GM21576 (cell line): ENCODE results near the gene ROBO1.

ENCODE experiments used
- ATAC-seq: cut with Tn5 transposase; IDR thresholded peaks from one replicate; pipeline ENCODE4 v1.9.1; 2021; ENCODE audit warnings: mild to moderate bottlenecking, moderate library complexity; ENCODE audit not compliant: unreplicated experiment

The ROBO1 gene

GRCh38 chr3:78993375-78993774 is 774.4 kb downstream of the ROBO1 start:
- ATAC-seq: no peak

GRCh38 chr3:78992830-78993229 is 775.0 kb downstream of the ROBO1 start:
- ATAC-seq: no peak

GRCh38 chr3:78992400-78992799 is 775.4 kb downstream of the ROBO1 start:
- ATAC-seq: no peak

GRCh38 chr3:78991656-78992055 is 776.1 kb downstream of the ROBO1 start:
- no peak for ATAC-seq

GRCh38 chr3:78990156-78990555 is 777.6 kb downstream of the ROBO1 start:
- ATAC-seq: no peak

GRCh38 chr3:78988324-78988723 is 779.5 kb downstream of the ROBO1 start:
- no peak for ATAC-seq

- ATAC-seq: no peak
Observed at GRCh38 chr3:78986416-78987101, 781.2 kb downstream of the ROBO1 start.

- ATAC-seq: no peak
Observed at GRCh38 chr3:78985981-78986380, 781.8 kb downstream of the ROBO1 start.

- no peak for ATAC-seq
Observed at GRCh38 chr3:78979028-78979427, 788.8 kb downstream of the ROBO1 start.

GRCh38 chr3:78978037-78978436 is 789.8 kb downstream of the ROBO1 start:
- ATAC-seq: no peak

- no peak for ATAC-seq
Observed at GRCh38 chr3:78977073-78977472, 790.7 kb downstream of the ROBO1 start.

GRCh38 chr3:78976200-78976599 is 791.6 kb downstream of the ROBO1 start:
- ATAC-seq: no peak

- no peak for ATAC-seq
Observed at GRCh38 chr3:78974181-78974790, 793.5 kb downstream of the ROBO1 start.

GRCh38 chr3:78972617-78973301 is 795.0 kb downstream of the ROBO1 start:
- no peak for ATAC-seq

- ATAC-seq: no peak
Observed at GRCh38 chr3:78970656-78971055, 797.1 kb downstream of the ROBO1 start.

- ATAC-seq: no peak
Observed at GRCh38 chr3:78969483-78969882, 798.3 kb downstream of the ROBO1 start.

GRCh38 chr3:78967061-78967460 is 800.7 kb downstream of the ROBO1 start:
- ATAC-seq: no peak

GRCh38 chr3:78963771-78964170 is 804.0 kb downstream of the ROBO1 start:
- no peak for ATAC-seq

GRCh38 chr3:78957456-78957855 is 810.3 kb downstream of the ROBO1 start:
- ATAC-seq: no peak

GRCh38 chr3:78951342-78951945 is 816.4 kb downstream of the ROBO1 start:
- ATAC-seq: no peak

- no peak for ATAC-seq
Observed at GRCh38 chr3:78941587-78941986, 826.2 kb downstream of the ROBO1 start.

GRCh38 chr3:78940626-78941025 is 827.2 kb downstream of the ROBO1 start:
- ATAC-seq: no peak
